GM12873 (cell line): ENCODE results near the gene SMAD7.

Source experiments
- TF ChIP-seq, protein P1 (sequence below): IDR thresholded peaks from 2 replicates; pipeline ENCODE4 v1.5.1; 2012; ENCODE audit warnings: low read depth, mild to moderate bottlenecking, moderate library complexity, low read length, control low read depth; ENCODE audit not compliant: insufficient read depth; ENCODE audit errors: missing control alignments

SMAD7 gene

DNA sequence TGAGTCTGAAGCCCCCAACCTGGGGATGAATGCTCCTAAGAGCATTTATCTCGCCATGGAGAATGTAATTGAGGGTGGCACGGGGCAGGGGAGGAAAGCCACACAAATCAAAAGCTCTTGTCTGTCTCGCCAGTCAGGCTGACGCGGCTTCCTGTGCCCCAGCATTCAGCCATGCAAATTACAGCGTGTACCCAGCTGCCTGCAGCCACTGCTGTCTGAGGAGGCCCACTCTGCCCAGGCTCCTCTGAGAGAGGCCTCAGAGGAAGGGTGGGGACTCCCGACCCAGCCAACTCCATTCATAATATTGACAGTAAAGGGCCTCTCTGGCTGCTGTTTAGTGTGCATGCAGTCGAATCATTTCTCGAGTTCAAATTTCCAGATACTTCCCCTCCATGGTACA, 22.0 kb downstream of the SMAD7 start:
- TF ChIP-seq, protein P1, sequence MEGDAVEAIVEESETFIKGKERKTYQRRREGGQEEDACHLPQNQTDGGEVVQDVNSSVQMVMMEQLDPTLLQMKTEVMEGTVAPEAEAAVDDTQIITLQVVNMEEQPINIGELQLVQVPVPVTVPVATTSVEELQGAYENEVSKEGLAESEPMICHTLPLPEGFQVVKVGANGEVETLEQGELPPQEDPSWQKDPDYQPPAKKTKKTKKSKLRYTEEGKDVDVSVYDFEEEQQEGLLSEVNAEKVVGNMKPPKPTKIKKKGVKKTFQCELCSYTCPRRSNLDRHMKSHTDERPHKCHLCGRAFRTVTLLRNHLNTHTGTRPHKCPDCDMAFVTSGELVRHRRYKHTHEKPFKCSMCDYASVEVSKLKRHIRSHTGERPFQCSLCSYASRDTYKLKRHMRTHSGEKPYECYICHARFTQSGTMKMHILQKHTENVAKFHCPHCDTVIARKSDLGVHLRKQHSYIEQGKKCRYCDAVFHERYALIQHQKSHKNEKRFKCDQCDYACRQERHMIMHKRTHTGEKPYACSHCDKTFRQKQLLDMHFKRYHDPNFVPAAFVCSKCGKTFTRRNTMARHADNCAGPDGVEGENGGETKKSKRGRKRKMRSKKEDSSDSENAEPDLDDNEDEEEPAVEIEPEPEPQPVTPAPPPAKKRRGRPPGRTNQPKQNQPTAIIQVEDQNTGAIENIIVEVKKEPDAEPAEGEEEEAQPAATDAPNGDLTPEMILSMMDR: no peak

- TF ChIP-seq, protein P1: no peak
Observed at GRCh38 chr18:48927286-48928080, 23.3 kb downstream of the SMAD7 start.

DNA sequence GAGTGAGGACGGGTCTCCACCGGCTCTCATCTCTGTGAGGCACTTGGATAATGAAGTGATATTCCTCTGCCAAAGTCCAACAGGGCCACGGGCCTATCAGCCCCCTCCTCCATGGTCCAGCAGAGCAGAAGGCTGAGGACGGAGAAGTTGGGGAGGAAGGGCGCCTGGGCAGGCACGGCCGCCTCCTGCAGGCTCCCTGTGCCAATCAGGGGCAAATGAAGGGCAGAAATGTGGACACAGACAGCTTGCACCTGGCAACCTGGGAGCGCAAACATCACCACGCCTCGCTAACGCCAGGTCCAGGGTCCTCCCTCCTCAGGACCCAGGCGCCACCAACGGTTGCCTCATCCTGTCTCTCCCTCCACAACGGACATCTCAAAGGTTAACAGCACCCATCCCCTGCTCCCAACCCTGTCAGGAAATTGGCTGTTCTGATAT, 24.3 kb downstream of the SMAD7 start:
- TF ChIP-seq, protein P1: no peak

DNA sequence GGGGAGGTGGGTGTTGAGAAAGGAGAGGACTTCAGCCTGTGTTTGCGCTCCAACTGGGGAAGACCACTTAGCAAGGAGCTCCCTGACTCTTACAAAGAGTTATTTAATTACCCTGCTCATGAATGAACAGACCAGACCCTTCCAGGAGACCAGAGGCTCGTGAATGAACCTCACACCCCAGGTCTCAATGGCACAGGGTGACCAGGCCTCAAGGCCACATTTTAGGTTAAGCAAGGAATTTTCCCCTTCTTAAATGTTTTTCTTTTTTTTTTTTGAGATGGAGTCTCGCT, 25.3 kb downstream of the SMAD7 start:
- TF ChIP-seq, protein P1: no peak

GRCh38 chr18:48924630-48925490, 25.9 kb downstream of the SMAD7 start:
- TF ChIP-seq, protein P1: no peak

GRCh38 chr18:48923746-48924629, 26.8 kb downstream of the SMAD7 start:
- TF ChIP-seq, protein P1: no peak
